ENCODE data around the gene MGST2.

The MGST2 gene

GRCh38 chr4:139743027-139743426, 77.4 kb downstream of the MGST2 start:
- peak overlapping the region; percentile 84 for H3K27ac ChIP-seq
- TF ChIP-seq, protein P1, sequence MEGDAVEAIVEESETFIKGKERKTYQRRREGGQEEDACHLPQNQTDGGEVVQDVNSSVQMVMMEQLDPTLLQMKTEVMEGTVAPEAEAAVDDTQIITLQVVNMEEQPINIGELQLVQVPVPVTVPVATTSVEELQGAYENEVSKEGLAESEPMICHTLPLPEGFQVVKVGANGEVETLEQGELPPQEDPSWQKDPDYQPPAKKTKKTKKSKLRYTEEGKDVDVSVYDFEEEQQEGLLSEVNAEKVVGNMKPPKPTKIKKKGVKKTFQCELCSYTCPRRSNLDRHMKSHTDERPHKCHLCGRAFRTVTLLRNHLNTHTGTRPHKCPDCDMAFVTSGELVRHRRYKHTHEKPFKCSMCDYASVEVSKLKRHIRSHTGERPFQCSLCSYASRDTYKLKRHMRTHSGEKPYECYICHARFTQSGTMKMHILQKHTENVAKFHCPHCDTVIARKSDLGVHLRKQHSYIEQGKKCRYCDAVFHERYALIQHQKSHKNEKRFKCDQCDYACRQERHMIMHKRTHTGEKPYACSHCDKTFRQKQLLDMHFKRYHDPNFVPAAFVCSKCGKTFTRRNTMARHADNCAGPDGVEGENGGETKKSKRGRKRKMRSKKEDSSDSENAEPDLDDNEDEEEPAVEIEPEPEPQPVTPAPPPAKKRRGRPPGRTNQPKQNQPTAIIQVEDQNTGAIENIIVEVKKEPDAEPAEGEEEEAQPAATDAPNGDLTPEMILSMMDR (conservative IDR thresholded peaks at IDR 0.05) = no peak

DNA sequence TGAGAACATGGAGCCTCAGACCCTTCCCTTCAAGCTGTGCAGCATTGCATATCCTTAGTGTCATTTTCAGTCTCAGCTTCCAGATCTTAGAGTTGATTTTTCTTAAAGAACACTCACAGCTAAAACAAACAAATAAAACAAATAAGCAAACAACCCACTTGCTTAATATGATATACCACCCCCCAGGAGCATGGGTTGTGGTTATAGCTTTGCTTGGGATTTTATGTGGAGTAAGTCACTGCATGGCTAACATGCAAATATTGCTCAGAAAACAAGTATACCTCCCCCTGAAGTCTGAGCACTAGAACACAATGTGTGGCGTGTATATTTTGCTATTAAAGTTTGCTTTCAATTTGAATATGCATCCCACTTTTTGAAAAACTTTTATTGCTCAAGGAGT, 78.6 kb downstream of the MGST2 start:
- TF ChIP-seq, protein P1 (conservative IDR thresholded peaks at IDR 0.05) = no peak
- H3K27ac ChIP-seq = peak overlapping the region; percentile 84

GRCh38 chr4:139745111-139745639, 79.6 kb downstream of the MGST2 start:
- H3K27ac ChIP-seq = peak overlapping the region; percentile 84
- TF ChIP-seq, protein P1 (conservative IDR thresholded peaks at IDR 0.05) = no peak

- no peak overlapping the region for H3K27ac ChIP-seq
- TF ChIP-seq, protein P1 (conservative IDR thresholded peaks at IDR 0.05) = no peak
These were observed 81.0 kb downstream of the MGST2 start for GRCh38 chr4:139746431-139747171.

GRCh38 chr4:139749338-139749737, 83.7 kb downstream of the MGST2 start:
- no peak overlapping the region for H3K27ac ChIP-seq
- TF ChIP-seq, protein P1 (conservative IDR thresholded peaks at IDR 0.05) = no peak

GRCh38 chr4:139749835-139750498, 84.3 kb downstream of the MGST2 start:
- H3K27ac ChIP-seq = no peak overlapping the region
- TF ChIP-seq, protein P1 (conservative IDR thresholded peaks at IDR 0.05) = no peak

- TF ChIP-seq, protein P1 (conservative IDR thresholded peaks at IDR 0.05) = no peak
- H3K27ac ChIP-seq = no peak overlapping the region
These were observed 88.1 kb downstream of the MGST2 start for GRCh38 chr4:139753686-139754085.

All from VCaP (cell line).